ENCODE measurements around the gene SH2D4B. TPM values are rescaled to one million over a fixed set of nuclear protein-coding genes. Genes with fewer than 3 reads are reported as not detected.

SH2D4B gene
- total RNA-seq, 1 experiment from 2014 or later, result not detected

GRCh38 chr10:80664071-80664680, 126.5 kb downstream of the SH2D4B start:
- no peak overlapping the region for H3K4me2 ChIP-seq (ENCODE audit: low read length)
- ChIA-PET POLR2A (ENCODE audit: unreplicated experiment) (no interaction called here), CTCF (no interaction called here)

GRCh38 chr10:80669485-80669884, 131.8 kb downstream of the SH2D4B start:
- no peaks in the 10 kb centered on the region for H3K9me3 ChIP-seq (ENCODE audit: low read length)
- H3K4me2 ChIP-seq (ENCODE audit: low read length), result no peak overlapping the region
- no peaks in the 10 kb centered on the region for H3K36me3 ChIP-seq (ENCODE audit: low read depth, low read length)
- ChIA-PET CTCF (no interaction called here), POLR2A (ENCODE audit: unreplicated experiment) (no interaction called here)
- no TSS peak for BruUV-seq (replicated peaks)
- no peaks in the 10 kb centered on the region for H3K9me2 ChIP-seq (replicated peaks; ENCODE audit: low read length)
- H3K9ac ChIP-seq (ENCODE audit: low read length), result no peak overlapping the region
- intact Hi-C loops (cut with micrococcal nuclease), result loop anchor here (10.0 kb wide), 1 partner anchor 255 kb away; no protein-coding TSS in a partner anchor
- no peak overlapping the region for H2AFZ ChIP-seq (ENCODE audit: low read length)
- H3K4me1 ChIP-seq (ENCODE audit: insufficient read depth, low read length), result no peaks in the 10 kb centered on the region
- H3K4me3 ChIP-seq (ENCODE audit: low read length), result no peak overlapping the region
- no peak for ATAC-seq
- TF ChIP-seq EZH2 (IDR thresholded peaks at IDR 0.05; ENCODE audit: low read length, unreplicated experiment) (no peak), EZH2phosphoT487 (IDR thresholded peaks at IDR 0.05; ENCODE audit: borderline replicate concordance, low read length) (no peak), CTCF (conservative IDR thresholded peaks at IDR 0.05; ENCODE audit: low read depth, low read length) (no peak)
- no peak for DNase-seq
- H3K79me2 ChIP-seq (ENCODE audit: low read length), result no peaks in the 10 kb centered on the region
- H3F3A ChIP-seq (ENCODE audit: low read length, unreplicated experiment), result no peaks in the 10 kb centered on the region
- H3K27me3 ChIP-seq (ENCODE audit: low read length), result no peaks in the 10 kb centered on the region
- H4K20me1 ChIP-seq (ENCODE audit: low read length), result no peaks in the 10 kb centered on the region
- H3K27ac ChIP-seq (ENCODE audit: low read length), result no peak overlapping the region

More at GRCh38 chr10:80664071-80664680, 126.5 kb downstream of the SH2D4B start:
- no peaks in the 10 kb centered on the region for H3K9me3 ChIP-seq (ENCODE audit: low read length)
- BruUV-seq (replicated peaks), result no TSS peak
- ATAC-seq (peak; percentile 59; the same call in 1 of the 2 replicates), DNase-seq (peak; percentile 71)
- no peak for TF ChIP-seq EZH2phosphoT487 (IDR thresholded peaks at IDR 0.05; ENCODE audit: borderline replicate concordance, low read length)
- TF ChIP-seq CTCF (conservative IDR thresholded peaks at IDR 0.05; ENCODE audit: low read depth, low read length), result peak; percentile 76
- TF ChIP-seq EZH2 (IDR thresholded peaks at IDR 0.05; ENCODE audit: low read length, unreplicated experiment), result no peak
- H3K4me3 ChIP-seq (ENCODE audit: low read length), result no peak overlapping the region
- no peaks in the 10 kb centered on the region for H3K4me1 ChIP-seq (ENCODE audit: insufficient read depth, low read length)
- H4K20me1 ChIP-seq (ENCODE audit: low read length), result no peaks in the 10 kb centered on the region
- H3F3A ChIP-seq (ENCODE audit: low read length, unreplicated experiment), result no peaks in the 10 kb centered on the region
- H3K79me2 ChIP-seq (ENCODE audit: low read length), result no peaks in the 10 kb centered on the region
- H3K36me3 ChIP-seq (ENCODE audit: low read depth, low read length), result no peaks in the 10 kb centered on the region
- H3K27me3 ChIP-seq (ENCODE audit: low read length), result no peaks in the 10 kb centered on the region
- intact Hi-C loops (cut with micrococcal nuclease), result loop anchor here (10.0 kb wide), 1 partner anchor 261 kb away; no protein-coding TSS in a partner anchor
- H2AFZ ChIP-seq (ENCODE audit: low read length), result no peak overlapping the region
- no peak overlapping the region for H3K27ac ChIP-seq (ENCODE audit: low read length)
- H3K9me2 ChIP-seq (replicated peaks; ENCODE audit: low read length), result no peaks in the 10 kb centered on the region
- H3K9ac ChIP-seq (ENCODE audit: low read length), result no peak overlapping the region

- no peaks in the 10 kb centered on the region for H3K36me3 ChIP-seq (ENCODE audit: low read depth, low read length)
- H2AFZ ChIP-seq (ENCODE audit: low read length), result no peak overlapping the region
- intact Hi-C loops (cut with micrococcal nuclease), result no loop called here
- no peak for DNase-seq
- no peak for ATAC-seq
- H3K4me3 ChIP-seq (ENCODE audit: low read length), result no peak overlapping the region
- no peak overlapping the region for H3K4me2 ChIP-seq (ENCODE audit: low read length)
- H3K4me1 ChIP-seq (ENCODE audit: insufficient read depth, low read length), result no peaks in the 10 kb centered on the region
- H3F3A ChIP-seq (ENCODE audit: low read length, unreplicated experiment), result no peaks in the 10 kb centered on the region
- no peaks in the 10 kb centered on the region for H3K9me2 ChIP-seq (replicated peaks; ENCODE audit: low read length)
- CTCF ChIA-PET, result no interaction called here
- H3K27ac ChIP-seq (ENCODE audit: low read length), result no peak overlapping the region
- H3K27me3 ChIP-seq (ENCODE audit: low read length), result no peaks in the 10 kb centered on the region
- POLR2A ChIA-PET (ENCODE audit: unreplicated experiment), result no interaction called here
- H3K9me3 ChIP-seq (ENCODE audit: low read length), result no peaks in the 10 kb centered on the region
- TF ChIP-seq EZH2phosphoT487 (IDR thresholded peaks at IDR 0.05; ENCODE audit: borderline replicate concordance, low read length), result no peak
- no peak for TF ChIP-seq EZH2 (IDR thresholded peaks at IDR 0.05; ENCODE audit: low read length, unreplicated experiment)
- TF ChIP-seq CTCF (conservative IDR thresholded peaks at IDR 0.05; ENCODE audit: low read depth, low read length), result no peak
- no peak overlapping the region for H3K9ac ChIP-seq (ENCODE audit: low read length)
- H4K20me1 ChIP-seq (ENCODE audit: low read length), result no peaks in the 10 kb centered on the region
- no peaks in the 10 kb centered on the region for H3K79me2 ChIP-seq (ENCODE audit: low read length)
- no TSS peak for BruUV-seq (replicated peaks)
These were observed 133.1 kb downstream of the SH2D4B start for GRCh38 chr10:80670774-80671173.

All from PC-3 (cell line).